HepG2 (cell line): ENCODE measurements around the gene CBX2. TPM values are rescaled to one million over a fixed set of nuclear protein-coding genes. Genes with fewer than 3 reads are reported as not detected.

ENCODE experiments used
- ARID2 ChIP-seq: sonication (generic); formaldehyde crosslinking; IDR thresholded peaks from 2 replicates; pipeline ENCODE4 v1.8.1; 2022; ENCODE audit warnings: mild to moderate bottlenecking, missing genetic modification reagents, borderline replicate concordance
- CEBPB ChIP-seq: IDR thresholded peaks from 2 replicates; pipeline ENCODE4 v1.6.1; 2011; ENCODE audit warnings: low read depth, low read length, improper control_type of control experiment, borderline replicate concordance
- CENPT ChIP-seq: sonication (generic); formaldehyde crosslinking; IDR thresholded peaks from 2 replicates; pipeline ENCODE4 v1.8.0; 2022; ENCODE audit warnings: low read depth, mild to moderate bottlenecking, moderate library complexity, missing genetic modification reagents
- DMAP1 ChIP-seq: IDR thresholded peaks from 2 replicates; pipeline ENCODE4 v1.6.1; 2016
- GTF3A ChIP-seq: sonication (generic); formaldehyde crosslinking; conservative IDR thresholded peaks from 2 replicates; pipeline ENCODE4 v1.4.0; 2020; ENCODE audit warnings: mild to moderate bottlenecking, missing genetic modification reagents
- JDP2 ChIP-seq: sonication (generic); formaldehyde crosslinking; IDR thresholded peaks from 2 replicates; pipeline ENCODE4 v1.8.1; 2022; ENCODE audit warnings: missing genetic modification reagents, borderline replicate concordance
- JUND ChIP-seq: sonication (generic); formaldehyde crosslinking; IDR thresholded peaks from 2 replicates; pipeline ENCODE4 v1.8.0; 2022; ENCODE audit warnings: mild to moderate bottlenecking, missing genetic modification reagents
- MEIS2 ChIP-seq: sonication (generic); formaldehyde crosslinking; IDR thresholded peaks from 2 replicates; pipeline ENCODE4 v1.9.0; 2021; ENCODE audit warnings: mild to moderate bottlenecking, missing genetic modification reagents
- NFE2L1 ChIP-seq: sonication (generic); formaldehyde crosslinking; IDR thresholded peaks from 2 replicates; pipeline ENCODE4 v1.4.0; 2020; ENCODE audit warnings: missing genetic modification reagents, mild to moderate bottlenecking, borderline replicate concordance
- RBAK ChIP-seq: sonication (generic); formaldehyde crosslinking; IDR thresholded peaks from 2 replicates; pipeline ENCODE4 v1.5.1; 2020; ENCODE audit warnings: mild to moderate bottlenecking, missing genetic modification reagents
- U2AF2 ChIP-seq: fragments of 200-400 bp; formaldehyde crosslinking; IDR thresholded peaks from 2 replicates; pipeline ENCODE4 v1.6.1; 2017; ENCODE audit warnings: low read depth, mild to moderate bottlenecking, low read length
- ZBTB42 ChIP-seq: sonication (generic); formaldehyde crosslinking; IDR thresholded peaks from 2 replicates; pipeline ENCODE4 v1.5.0; 2020; ENCODE audit warnings: mild to moderate bottlenecking, missing genetic modification reagents
- ZFP36L1 ChIP-seq: sonication (generic); formaldehyde crosslinking; IDR thresholded peaks from 2 replicates; pipeline ENCODE4 v1.8.0; 2022; ENCODE audit warnings: mild to moderate bottlenecking, missing genetic modification reagents, moderate library complexity
- ZNF292 ChIP-seq: sonication (generic); formaldehyde crosslinking; IDR thresholded peaks from 2 replicates; pipeline ENCODE4 v1.8.1; 2022; ENCODE audit warnings: mild to moderate bottlenecking, low read depth, missing genetic modification reagents, borderline replicate concordance
- polyA plus RNA-seq, 8 experiments: library from polyadenylated mRNA; depleted of rRNA in 3 of 8; stranded (reverse) in 7 of 8; unstranded in 1 of 8; fragments of >200 nt; fragmentation: Illumina TruSeq in 4 of 8; extraction: Trizol in 4 of 8; gene quantifications; 2 replicates each; pipeline versions ENCODE4 v1.2.1 to v1.2.3, GENCODE V29; 2011 to 2016; ENCODE audit warnings: low read depth in 4 of 8, missing spikeins in 1 of 8, mixed read lengths in 1 of 8; ENCODE audit not compliant: insufficient read depth in 1 of 8
- total RNA-seq, 5 experiments: library from RNA; depleted of rRNA; stranded (reverse); fragments of >200 nt; fragmentation: Illumina TruSeq; extraction: Trizol; gene quantifications; 2 replicates each; pipeline ENCODE4 v1.2.3, GENCODE V29; 2016; ENCODE audit warnings: low read depth in 1 of 5
- TF ChIP-seq, protein P1 (sequence below): sonication (generic); formaldehyde crosslinking; IDR thresholded peaks from 2 replicates; pipeline ENCODE4 v1.9.0; 2021; ENCODE audit warnings: mild to moderate bottlenecking, missing genetic modification reagents
- TF ChIP-seq, protein P2 (sequence below): sonication (generic); formaldehyde crosslinking; IDR thresholded peaks from 2 replicates; pipeline ENCODE4 v1.4.0; 2020; ENCODE audit warnings: missing genetic modification reagents, borderline replicate concordance
- TF ChIP-seq, protein P3 (sequence below): sonication (generic); formaldehyde crosslinking; IDR thresholded peaks from 2 replicates; pipeline ENCODE4 v1.5.1; 2020; ENCODE audit warnings: mild to moderate bottlenecking, missing genetic modification reagents, moderate library complexity

Gene CBX2
- total and polyA plus RNA-seq, 2 of the 13 experiments (the other 11 are each of a cell fraction or from before 2014, with no cell fraction given) = 14.5 to 31.1 TPM

DNA sequence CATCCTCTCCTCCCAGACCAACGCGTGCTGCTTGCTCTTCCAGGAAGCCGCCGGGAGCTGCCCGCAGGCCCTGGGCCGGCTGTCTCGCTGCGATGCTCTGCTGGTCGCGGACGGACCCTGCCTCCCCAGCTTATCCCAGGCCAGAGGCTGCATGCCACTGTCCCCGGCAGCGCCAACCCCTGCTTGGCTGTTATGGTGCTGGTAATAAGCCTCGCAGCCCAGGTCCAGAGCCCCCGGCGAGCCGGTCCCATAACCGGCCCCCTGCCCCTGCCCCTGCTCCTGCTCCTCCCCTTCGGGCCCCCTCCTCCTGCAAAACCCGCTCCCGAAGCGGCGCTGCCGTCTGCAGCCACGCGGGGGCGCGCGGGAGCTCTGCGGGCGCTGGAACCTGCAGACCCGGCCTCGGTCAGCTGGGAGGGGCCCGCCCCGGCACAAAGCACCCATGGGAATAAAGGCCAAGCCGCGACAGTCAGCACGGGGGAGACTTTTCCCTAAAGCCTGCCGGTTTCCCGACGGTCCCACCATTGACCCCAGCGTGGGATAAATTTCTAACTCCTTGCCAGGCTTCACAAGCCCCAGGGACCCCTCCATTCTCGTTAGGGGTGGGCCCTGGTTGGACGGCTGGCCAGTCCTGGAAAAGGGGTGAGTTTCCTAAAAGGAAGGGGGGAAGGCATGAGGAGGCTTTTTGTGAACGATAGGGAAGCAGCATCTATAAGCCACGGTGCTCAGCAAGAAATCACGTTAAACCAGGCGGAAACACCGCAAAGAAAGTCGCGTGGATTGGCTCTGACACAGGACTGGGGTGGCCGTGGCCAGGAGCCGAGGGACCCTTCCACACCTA is 36.0 kb upstream of the CBX2 start (continued):
- no peak for TF ChIP-seq CEBPB
- TF ChIP-seq JUND (CRISPR knock-in tag) = no peak
- no peak for TF ChIP-seq U2AF2
- TF ChIP-seq DMAP1 (CRISPR knock-in tag) = peak; percentile 62; the same call in 1 of the 2 replicates
- TF ChIP-seq, protein P1, sequence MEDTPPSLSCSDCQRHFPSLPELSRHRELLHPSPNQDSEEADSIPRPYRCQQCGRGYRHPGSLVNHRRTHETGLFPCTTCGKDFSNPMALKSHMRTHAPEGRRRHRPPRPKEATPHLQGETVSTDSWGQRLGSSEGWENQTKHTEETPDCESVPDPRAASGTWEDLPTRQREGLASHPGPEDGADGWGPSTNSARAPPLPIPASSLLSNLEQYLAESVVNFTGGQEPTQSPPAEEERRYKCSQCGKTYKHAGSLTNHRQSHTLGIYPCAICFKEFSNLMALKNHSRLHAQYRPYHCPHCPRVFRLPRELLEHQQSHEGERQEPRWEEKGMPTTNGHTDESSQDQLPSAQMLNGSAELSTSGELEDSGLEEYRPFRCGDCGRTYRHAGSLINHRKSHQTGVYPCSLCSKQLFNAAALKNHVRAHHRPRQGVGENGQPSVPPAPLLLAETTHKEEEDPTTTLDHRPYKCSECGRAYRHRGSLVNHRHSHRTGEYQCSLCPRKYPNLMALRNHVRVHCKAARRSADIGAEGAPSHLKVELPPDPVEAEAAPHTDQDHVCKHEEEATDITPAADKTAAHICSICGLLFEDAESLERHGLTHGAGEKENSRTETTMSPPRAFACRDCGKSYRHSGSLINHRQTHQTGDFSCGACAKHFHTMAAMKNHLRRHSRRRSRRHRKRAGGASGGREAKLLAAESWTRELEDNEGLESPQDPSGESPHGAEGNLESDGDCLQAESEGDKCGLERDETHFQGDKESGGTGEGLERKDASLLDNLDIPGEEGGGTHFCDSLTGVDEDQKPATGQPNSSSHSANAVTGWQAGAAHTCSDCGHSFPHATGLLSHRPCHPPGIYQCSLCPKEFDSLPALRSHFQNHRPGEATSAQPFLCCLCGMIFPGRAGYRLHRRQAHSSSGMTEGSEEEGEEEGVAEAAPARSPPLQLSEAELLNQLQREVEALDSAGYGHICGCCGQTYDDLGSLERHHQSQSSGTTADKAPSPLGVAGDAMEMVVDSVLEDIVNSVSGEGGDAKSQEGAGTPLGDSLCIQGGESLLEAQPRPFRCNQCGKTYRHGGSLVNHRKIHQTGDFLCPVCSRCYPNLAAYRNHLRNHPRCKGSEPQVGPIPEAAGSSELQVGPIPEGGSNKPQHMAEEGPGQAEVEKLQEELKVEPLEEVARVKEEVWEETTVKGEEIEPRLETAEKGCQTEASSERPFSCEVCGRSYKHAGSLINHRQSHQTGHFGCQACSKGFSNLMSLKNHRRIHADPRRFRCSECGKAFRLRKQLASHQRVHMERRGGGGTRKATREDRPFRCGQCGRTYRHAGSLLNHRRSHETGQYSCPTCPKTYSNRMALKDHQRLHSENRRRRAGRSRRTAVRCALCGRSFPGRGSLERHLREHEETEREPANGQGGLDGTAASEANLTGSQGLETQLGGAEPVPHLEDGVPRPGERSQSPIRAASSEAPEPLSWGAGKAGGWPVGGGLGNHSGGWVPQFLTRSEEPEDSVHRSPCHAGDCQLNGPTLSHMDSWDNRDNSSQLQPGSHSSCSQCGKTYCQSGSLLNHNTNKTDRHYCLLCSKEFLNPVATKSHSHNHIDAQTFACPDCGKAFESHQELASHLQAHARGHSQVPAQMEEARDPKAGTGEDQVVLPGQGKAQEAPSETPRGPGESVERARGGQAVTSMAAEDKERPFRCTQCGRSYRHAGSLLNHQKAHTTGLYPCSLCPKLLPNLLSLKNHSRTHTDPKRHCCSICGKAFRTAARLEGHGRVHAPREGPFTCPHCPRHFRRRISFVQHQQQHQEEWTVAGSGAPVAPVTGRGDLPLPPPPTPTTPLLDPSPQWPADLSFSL (CRISPR knock-in tag) = no peak
- no peak for TF ChIP-seq ZFP36L1
- no peak for TF ChIP-seq RBAK (CRISPR knock-in tag)
- no peak; the same call in none of the 2 replicates for TF ChIP-seq MEIS2
- TF ChIP-seq GTF3A (CRISPR knock-in tag) = peak; percentile 7; the same call in 1 of the 2 replicates
- 0 out of 2 replicates have a peak, but pooled peaks have one; percentile 10 for TF ChIP-seq NFE2L1
- no peak for TF ChIP-seq ARID2 (CRISPR knock-in tag)
- TF ChIP-seq, protein P2, sequence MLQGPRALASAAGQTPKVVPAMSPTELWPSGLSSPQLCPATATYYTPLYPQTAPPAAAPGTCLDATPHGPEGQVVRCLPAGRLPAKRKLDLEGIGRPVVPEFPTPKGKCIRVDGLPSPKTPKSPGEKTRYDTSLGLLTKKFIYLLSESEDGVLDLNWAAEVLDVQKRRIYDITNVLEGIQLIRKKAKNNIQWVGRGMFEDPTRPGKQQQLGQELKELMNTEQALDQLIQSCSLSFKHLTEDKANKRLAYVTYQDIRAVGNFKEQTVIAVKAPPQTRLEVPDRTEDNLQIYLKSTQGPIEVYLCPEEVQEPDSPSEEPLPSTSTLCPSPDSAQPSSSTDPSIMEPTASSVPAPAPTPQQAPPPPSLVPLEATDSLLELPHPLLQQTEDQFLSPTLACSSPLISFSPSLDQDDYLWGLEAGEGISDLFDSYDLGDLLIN (CRISPR knock-in tag) = peak; percentile 93; the same call in 1 of the 2 replicates
- TF ChIP-seq ZBTB42 (CRISPR knock-in tag) = no peak
- peak; percentile 64; the same call in 1 of the 2 replicates for TF ChIP-seq ZNF292 (CRISPR knock-in tag)
- TF ChIP-seq, protein P3, sequence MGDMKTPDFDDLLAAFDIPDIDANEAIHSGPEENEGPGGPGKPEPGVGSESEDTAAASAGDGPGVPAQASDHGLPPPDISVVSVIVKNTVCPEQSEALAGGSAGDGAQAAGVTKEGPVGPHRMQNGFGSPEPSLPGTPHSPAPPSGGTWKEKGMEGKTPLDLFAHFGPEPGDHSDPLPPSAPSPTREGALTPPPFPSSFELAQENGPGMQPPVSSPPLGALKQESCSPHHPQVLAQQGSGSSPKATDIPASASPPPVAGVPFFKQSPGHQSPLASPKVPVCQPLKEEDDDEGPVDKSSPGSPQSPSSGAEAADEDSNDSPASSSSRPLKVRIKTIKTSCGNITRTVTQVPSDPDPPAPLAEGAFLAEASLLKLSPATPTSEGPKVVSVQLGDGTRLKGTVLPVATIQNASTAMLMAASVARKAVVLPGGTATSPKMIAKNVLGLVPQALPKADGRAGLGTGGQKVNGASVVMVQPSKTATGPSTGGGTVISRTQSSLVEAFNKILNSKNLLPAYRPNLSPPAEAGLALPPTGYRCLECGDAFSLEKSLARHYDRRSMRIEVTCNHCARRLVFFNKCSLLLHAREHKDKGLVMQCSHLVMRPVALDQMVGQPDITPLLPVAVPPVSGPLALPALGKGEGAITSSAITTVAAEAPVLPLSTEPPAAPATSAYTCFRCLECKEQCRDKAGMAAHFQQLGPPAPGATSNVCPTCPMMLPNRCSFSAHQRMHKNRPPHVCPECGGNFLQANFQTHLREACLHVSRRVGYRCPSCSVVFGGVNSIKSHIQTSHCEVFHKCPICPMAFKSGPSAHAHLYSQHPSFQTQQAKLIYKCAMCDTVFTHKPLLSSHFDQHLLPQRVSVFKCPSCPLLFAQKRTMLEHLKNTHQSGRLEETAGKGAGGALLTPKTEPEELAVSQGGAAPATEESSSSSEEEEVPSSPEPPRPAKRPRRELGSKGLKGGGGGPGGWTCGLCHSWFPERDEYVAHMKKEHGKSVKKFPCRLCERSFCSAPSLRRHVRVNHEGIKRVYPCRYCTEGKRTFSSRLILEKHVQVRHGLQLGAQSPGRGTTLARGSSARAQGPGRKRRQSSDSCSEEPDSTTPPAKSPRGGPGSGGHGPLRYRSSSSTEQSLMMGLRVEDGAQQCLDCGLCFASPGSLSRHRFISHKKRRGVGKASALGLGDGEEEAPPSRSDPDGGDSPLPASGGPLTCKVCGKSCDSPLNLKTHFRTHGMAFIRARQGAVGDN (CRISPR knock-in tag) = peak; percentile 89
- TF ChIP-seq JDP2 (CRISPR knock-in tag) = no peak
- no peak for TF ChIP-seq CENPT (CRISPR knock-in tag)
